DND-41 (cell line): ENCODE data around the gene ZSWIM6.

ENCODE experiments used
- CTCF ChIP-seq: IDR thresholded peaks from 2 replicates; pipeline ENCODE4 v1.5.1; 2012; ENCODE audit warnings: borderline replicate concordance, low read length, moderate library complexity, mild to moderate bottlenecking; ENCODE audit not compliant: poor library complexity, severe bottlenecking; ENCODE audit errors: extremely low read depth
- EZH2 ChIP-seq: IDR thresholded peaks from 3 replicates; pipeline ENCODE4 v1.6.1; 2012; ENCODE audit warnings: borderline replicate concordance, low read depth, mild to moderate bottlenecking, moderate library complexity, low read length, inconsistent platforms; ENCODE audit not compliant: severe bottlenecking

GRCh38 chr5:61586096-61587084 lies 254.3 kb downstream of the ZSWIM6 start:
- TF ChIP-seq EZH2 (no peak), CTCF (no peak)
